BJ (cell line): ENCODE measurements around the gene GPR65. TPM values are rescaled to one million over a fixed set of nuclear protein-coding genes. Genes with fewer than 3 reads are reported as not detected.

Experiments
- CTCF ChIA-PET: fragments of 350-600 bp; formaldehyde crosslinking; extraction: SDS; loops from one replicate; lab custom pipeline; 2021; ENCODE audit warnings: antibody characterized with exemption, inconsistent platforms; lab: Yijun Ruan, JAX
- POLR2A ChIA-PET: fragments of 300-600 bp; sonication (Branson Sonifier 250); formaldehyde crosslinking; extraction: SDS; loops from one replicate; lab custom pipeline; 2021; ENCODE audit warnings: antibody characterized with exemption; lab: Charles Lee
- DNase-seq: peaks from one replicate; pipeline ENCODE4 v3.0.0-alpha.2; 2011; ENCODE audit warnings: low read depth
- H3K27me3 ChIP-seq: 2 replicates; pipeline ENCODE4 v1.6.0; 2011; ENCODE audit warnings: low read length; ENCODE audit not compliant: control insufficient read depth, insufficient read depth
- H3K36me3 ChIP-seq: 2 replicates; pipeline ENCODE4 v1.5.1; 2011; ENCODE audit warnings: low read length; ENCODE audit not compliant: control insufficient read depth, insufficient read depth
- H3K4me3 ChIP-seq: 2 replicates; pipeline ENCODE4 v1.5.1; 2011; ENCODE audit warnings: low read depth, mild to moderate bottlenecking, control low read depth, low read length
- polyA plus RNA-seq: library from polyadenylated mRNA; depleted of rRNA; stranded (reverse); fragments of >200 nt; gene quantifications from 2 replicates; pipeline ENCODE4 v1.2.3, GENCODE V29; 2011; rRNA removed
- small RNA-seq: library from RNA; depleted of rRNA; stranded (forward); fragments of <200 nt; gene quantifications from one replicate; pipeline ENCODE3, GENCODE V24; 2012; ENCODE audit warnings: low replicate concordance, low read depth; ENCODE audit not compliant: insufficient read length
- TF ChIP-seq, protein P1 (sequence below): IDR thresholded peaks from 2 replicates; pipeline ENCODE4 v1.5.1; 2011; ENCODE audit warnings: low read depth, mild to moderate bottlenecking, control low read depth, inconsistent platforms, low read length, moderate library complexity; ENCODE audit not compliant: insufficient read depth

Gene GPR65
- polyA plus RNA-seq, 1 experiment = 0.05 TPM

DNA sequence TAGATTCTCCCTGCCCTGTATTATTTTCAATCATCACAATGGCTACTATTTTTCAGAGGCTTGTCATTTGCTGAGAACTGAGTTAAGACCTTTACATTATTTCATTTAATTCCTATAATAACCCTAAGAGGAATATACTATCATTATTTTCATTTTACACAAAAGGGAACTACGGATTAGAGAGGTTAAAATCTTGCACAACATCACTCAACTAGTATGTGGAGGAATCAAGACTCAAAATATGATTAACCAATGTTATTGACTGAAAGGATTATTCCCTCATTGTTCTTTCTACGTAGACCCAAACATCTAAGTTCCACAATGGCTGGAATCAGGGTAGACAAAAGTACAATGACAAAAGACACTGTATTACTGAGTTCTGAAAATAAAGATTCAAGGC lies 45.0 kb downstream of the GPR65 start:
- Histone ChIP-seq H3K36me3 (no peaks in the 10 kb centered on the region), H3K27me3 (no peaks in the 10 kb centered on the region), H3K4me3 (no peak overlapping the region)
- POLR2A ChIA-PET = no interaction called here
- CTCF ChIA-PET = no interaction called here
- no peak for DNase-seq
- TF ChIP-seq, protein P1, sequence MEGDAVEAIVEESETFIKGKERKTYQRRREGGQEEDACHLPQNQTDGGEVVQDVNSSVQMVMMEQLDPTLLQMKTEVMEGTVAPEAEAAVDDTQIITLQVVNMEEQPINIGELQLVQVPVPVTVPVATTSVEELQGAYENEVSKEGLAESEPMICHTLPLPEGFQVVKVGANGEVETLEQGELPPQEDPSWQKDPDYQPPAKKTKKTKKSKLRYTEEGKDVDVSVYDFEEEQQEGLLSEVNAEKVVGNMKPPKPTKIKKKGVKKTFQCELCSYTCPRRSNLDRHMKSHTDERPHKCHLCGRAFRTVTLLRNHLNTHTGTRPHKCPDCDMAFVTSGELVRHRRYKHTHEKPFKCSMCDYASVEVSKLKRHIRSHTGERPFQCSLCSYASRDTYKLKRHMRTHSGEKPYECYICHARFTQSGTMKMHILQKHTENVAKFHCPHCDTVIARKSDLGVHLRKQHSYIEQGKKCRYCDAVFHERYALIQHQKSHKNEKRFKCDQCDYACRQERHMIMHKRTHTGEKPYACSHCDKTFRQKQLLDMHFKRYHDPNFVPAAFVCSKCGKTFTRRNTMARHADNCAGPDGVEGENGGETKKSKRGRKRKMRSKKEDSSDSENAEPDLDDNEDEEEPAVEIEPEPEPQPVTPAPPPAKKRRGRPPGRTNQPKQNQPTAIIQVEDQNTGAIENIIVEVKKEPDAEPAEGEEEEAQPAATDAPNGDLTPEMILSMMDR = no peak

DNA sequence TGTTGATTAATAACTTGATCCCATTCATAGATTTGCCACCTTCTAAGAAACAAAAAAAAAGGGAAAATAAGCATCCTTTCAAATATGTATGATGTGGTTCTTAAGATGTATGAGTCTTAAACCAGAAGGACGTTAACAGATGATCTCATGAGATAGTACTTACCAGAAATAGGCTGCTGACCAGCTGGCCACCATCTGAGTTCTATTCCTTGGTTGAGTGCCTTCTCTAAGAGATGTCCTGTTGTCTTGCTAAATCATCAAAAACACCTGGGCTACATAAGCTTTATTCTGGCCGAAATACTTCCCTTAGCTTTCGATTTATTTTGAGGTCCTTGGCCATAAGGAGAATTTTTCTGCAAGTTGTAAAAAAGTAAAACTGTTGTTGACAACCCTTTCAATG lies 55.6 kb downstream of the GPR65 start:
- H3K27me3 ChIP-seq = no peaks in the 10 kb centered on the region
- CTCF ChIA-PET = no interaction called here
- POLR2A ChIA-PET = no interaction called here
- H3K4me3 ChIP-seq = no peak overlapping the region
- DNase-seq = no peak
- no peaks in the 10 kb centered on the region for H3K36me3 ChIP-seq
- TF ChIP-seq, protein P1 = no peak

DNA sequence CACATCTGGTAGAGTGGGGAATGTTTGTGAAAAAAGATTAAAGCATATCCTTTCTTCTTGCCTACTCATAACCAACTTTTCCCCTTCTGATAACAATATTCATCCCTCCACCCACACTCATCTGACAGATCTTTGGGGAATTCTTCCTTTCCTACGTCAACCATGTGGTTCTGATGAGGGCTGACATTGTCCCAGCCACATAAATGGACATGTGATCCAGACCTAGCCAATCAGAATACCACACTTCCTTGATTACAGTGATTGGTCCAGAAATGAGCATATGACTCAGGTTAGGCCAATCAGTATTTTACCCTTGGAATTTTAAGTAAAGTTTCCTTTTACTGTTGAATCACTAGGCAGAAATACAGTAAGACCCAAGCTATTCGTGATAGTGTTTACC lies 58.9 kb downstream of the GPR65 start:
- ChIA-PET POLR2A (no interaction called here), CTCF (interaction anchor here (0.8 kb wide), 1 partner anchor 17 kb away, joined by 3 read pairs; no protein-coding TSS in a partner anchor)
- Histone ChIP-seq H3K27me3 (no peaks in the 10 kb centered on the region), H3K4me3 (no peak overlapping the region), H3K36me3 (no peaks in the 10 kb centered on the region)
- TF ChIP-seq, protein P1 = no peak
- no peak for DNase-seq

Small RNAs within 50 kb of the gene (small RNA-seq; reads per million reads assigned to genes)
- not detected for gene RNU6-835P

Other genes with a start within 250 kb of the GPR65 start
- gene GALC, start 12.0 kb upstream of the GPR65 start, polyA plus RNA-seq = 8.2 and 13.5 TPM in 2 replicates